ENCODE measurements around the gene RASSF5.

DNA sequence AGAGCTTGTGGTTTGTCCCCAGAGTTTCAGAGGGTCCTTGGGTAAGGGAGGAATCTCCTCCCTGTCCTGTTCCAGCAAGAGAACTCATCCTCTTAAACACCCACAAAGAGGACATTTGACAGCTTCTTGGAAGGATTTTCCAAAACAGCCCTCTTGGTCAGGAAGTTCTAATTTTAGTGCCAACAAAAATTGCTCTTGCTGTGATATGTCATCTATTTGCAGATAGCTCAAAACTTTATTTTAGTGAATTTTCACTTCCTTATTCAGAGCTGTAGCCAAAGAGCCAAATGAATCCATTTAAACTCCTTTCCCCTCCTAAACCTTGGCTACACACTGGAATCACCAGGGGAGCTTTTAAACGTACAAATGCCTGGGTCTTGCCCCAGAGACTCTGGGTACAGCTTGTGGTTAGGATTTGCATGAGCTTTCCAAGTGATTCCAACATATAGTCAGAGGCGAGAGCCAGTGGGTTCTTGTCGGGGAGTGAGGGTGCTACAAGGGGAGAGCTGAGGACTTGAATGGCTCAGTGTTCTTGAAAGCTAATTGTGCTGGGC lies 11.8 kb upstream of the RASSF5 start:
- TF ChIP-seq, protein P1, sequence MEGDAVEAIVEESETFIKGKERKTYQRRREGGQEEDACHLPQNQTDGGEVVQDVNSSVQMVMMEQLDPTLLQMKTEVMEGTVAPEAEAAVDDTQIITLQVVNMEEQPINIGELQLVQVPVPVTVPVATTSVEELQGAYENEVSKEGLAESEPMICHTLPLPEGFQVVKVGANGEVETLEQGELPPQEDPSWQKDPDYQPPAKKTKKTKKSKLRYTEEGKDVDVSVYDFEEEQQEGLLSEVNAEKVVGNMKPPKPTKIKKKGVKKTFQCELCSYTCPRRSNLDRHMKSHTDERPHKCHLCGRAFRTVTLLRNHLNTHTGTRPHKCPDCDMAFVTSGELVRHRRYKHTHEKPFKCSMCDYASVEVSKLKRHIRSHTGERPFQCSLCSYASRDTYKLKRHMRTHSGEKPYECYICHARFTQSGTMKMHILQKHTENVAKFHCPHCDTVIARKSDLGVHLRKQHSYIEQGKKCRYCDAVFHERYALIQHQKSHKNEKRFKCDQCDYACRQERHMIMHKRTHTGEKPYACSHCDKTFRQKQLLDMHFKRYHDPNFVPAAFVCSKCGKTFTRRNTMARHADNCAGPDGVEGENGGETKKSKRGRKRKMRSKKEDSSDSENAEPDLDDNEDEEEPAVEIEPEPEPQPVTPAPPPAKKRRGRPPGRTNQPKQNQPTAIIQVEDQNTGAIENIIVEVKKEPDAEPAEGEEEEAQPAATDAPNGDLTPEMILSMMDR (IDR thresholded peaks at IDR 0.05) = no peak
- TF ChIP-seq POLR2A (IDR thresholded peaks at IDR 0.05) = no peak
